PC-9 (cell line): ENCODE measurements around the gene ARID5B. TPM values are rescaled to one million over a fixed set of nuclear protein-coding genes. Genes with fewer than 3 reads are reported as not detected.

Source experiments
- BruUV-seq: library from RNA; stranded (reverse); fragments of 400-500 nt; replicated peaks from 2 replicates; lab custom pipeline; 2021; lab: Mats Ljungman, UMichigan
- CTCF ChIA-PET: fragments of 300-600 bp; sonication (Branson Sonifier 250); formaldehyde crosslinking; loops from one replicate; lab custom pipeline; 2022; ENCODE audit warnings: antibody characterized with exemption; lab: Charles Lee
- POLR2A ChIA-PET: fragments of 300-600 bp; sonication (Branson Sonifier 250); formaldehyde crosslinking; loops from one replicate; lab custom pipeline; 2022; ENCODE audit warnings: antibody characterized with exemption; ENCODE audit not compliant: unreplicated experiment; lab: Charles Lee
- DNase-seq, 2 experiments: peaks; one replicate each; pipeline versions ENCODE4 v3.0.0 to v3.0.0-alpha.2; 2015 to 2022; ENCODE audit warnings: mixed read lengths in 1 of 2
- H2AFZ ChIP-seq: fragments of 200-600 bp; sonication (generic); 2 replicates; pipeline ENCODE4 v1.8.1; 2017; ENCODE audit warnings: antibody characterized with exemption
- H3F3A ChIP-seq: fragments of 200-600 bp; sonication (generic); 2 replicates; pipeline ENCODE4 v1.8.1; 2017; ENCODE audit warnings: antibody characterized with exemption, mild to moderate bottlenecking, low read depth; ENCODE audit not compliant: insufficient read depth
- H3K27ac ChIP-seq: fragments of 200-600 bp; sonication (generic); 2 replicates; pipeline ENCODE4 v1.6.1; 2016; ENCODE audit warnings: mixed run types
- H3K27me3 ChIP-seq: fragments of 200-600 bp; sonication (generic); 2 replicates; pipeline ENCODE4 v1.6.1; 2016; ENCODE audit warnings: low read depth, mixed run types; ENCODE audit not compliant: insufficient read depth
- H3K36me3 ChIP-seq: fragments of 200-600 bp; sonication (generic); 2 replicates; pipeline ENCODE4 v1.6.1; 2016; ENCODE audit warnings: low read depth, mixed run types
- H3K4me1 ChIP-seq: fragments of 200-600 bp; sonication (generic); replicated peaks from 2 replicates; pipeline ENCODE4 v1.6.1; 2016; ENCODE audit warnings: mixed run types; ENCODE audit not compliant: insufficient read depth
- H3K4me2 ChIP-seq: fragments of 200-600 bp; sonication (generic); 2 replicates; pipeline ENCODE4 v1.6.1; 2017; ENCODE audit warnings: mixed run types
- H3K4me3 ChIP-seq: fragments of 200-600 bp; sonication (generic); 2 replicates; pipeline ENCODE4 v1.6.1; 2016; ENCODE audit warnings: mixed run types
- H3K79me2 ChIP-seq: fragments of 200-600 bp; sonication (generic); 2 replicates; pipeline ENCODE4 v1.6.1; 2017; ENCODE audit warnings: low read depth, mixed run types
- H3K9me2 ChIP-seq: fragments of 200-600 bp; sonication (generic); 2 replicates; pipeline ENCODE4 v1.8.1; 2017; ENCODE audit warnings: mild to moderate bottlenecking; ENCODE audit not compliant: insufficient read depth
- H3K9me3 ChIP-seq: fragments of 200-600 bp; sonication (generic); 2 replicates; pipeline ENCODE4 v1.8.1; 2016; ENCODE audit warnings: low read depth; ENCODE audit not compliant: insufficient read depth
- H4K20me1 ChIP-seq: fragments of 200-600 bp; sonication (generic); 2 replicates; pipeline ENCODE4 v1.8.1; 2017; ENCODE audit not compliant: insufficient read depth
- CTCF ChIP-seq: fragments of 200-600 bp; sonication (generic); conservative IDR thresholded peaks from 2 replicates; pipeline ENCODE4 v1.6.1; 2017; ENCODE audit warnings: mixed run types, antibody characterized with exemption, mild to moderate bottlenecking, moderate library complexity
- EZH2 ChIP-seq: fragments of 200-600 bp; sonication (generic); IDR thresholded peaks from 2 replicates; pipeline ENCODE4 v1.8.0; 2017; ENCODE audit warnings: antibody characterized with exemption, low read depth
- intact Hi-C: fragments of 100-400 bp; cut with micrococcal nuclease; formaldehyde crosslinking; loops from one replicate; pipeline ENCODE4 v1.10.0; 2022; ENCODE audit not compliant: unreplicated experiment
- total RNA-seq: library from RNA; stranded (reverse); gene quantifications from 2 replicates; pipeline ENCODE4 v1.2.3, GENCODE V29; 2021

The ARID5B gene
- total RNA-seq, 1 experiment from 2014 or later, result 7.4 TPM

GRCh38 chr10:61902445-61903220 is 1.1 kb downstream of the ARID5B start:
- Histone ChIP-seq H3K9me3 (no peaks in the 10 kb centered on the region), H3K27me3 (no peaks in the 10 kb centered on the region), H3K36me3 (peaks cover 3% of the 10 kb centered on the region; the same call in 1 of the 2 replicates), H3K9me2 (no peaks in the 10 kb centered on the region), H3K4me2 (peak overlapping the region; percentile 91), H3K79me2 (peaks cover 30% of the 10 kb centered on the region), H3K4me1 (peaks cover 38% of the 10 kb centered on the region), H3F3A (peaks cover 56% of the 10 kb centered on the region), H4K20me1 (no peaks in the 10 kb centered on the region), H3K27ac (0 out of 2 replicates have a peak overlapping the region, but pooled peaks have one; percentile 5), H3K4me3 (peak overlapping the region; percentile 76), H2AFZ (peak overlapping the region; percentile 96)
- POLR2A ChIA-PET, result interaction anchor here (0.6 to 0.7 kb wide), 3 partner anchors 35 to 141 kb away, joined by 3 to 4 read pairs (median 3); no protein-coding TSS in a partner anchor
- CTCF ChIA-PET, result interaction anchor here (0.6 to 1.3 kb wide), 7 partner anchors 67 to 1299 kb away, joined by 3 to 6 read pairs (median 5); no protein-coding TSS in a partner anchor
- TF ChIP-seq CTCF, result peak; percentile 55; the same call in 1 of the 2 replicates
- no peak for TF ChIP-seq EZH2
- DNase-seq, result peak; percentile 52 to 57
- BruUV-seq, result no TSS peak
- intact Hi-C loops, result loop anchor here (1.0 to 10.0 kb wide), 11 partner anchors 41 to 1182 kb away; no protein-coding TSS in a partner anchor

GRCh38 chr10:61903221-61903927 is 1.9 kb downstream of the ARID5B start:
- Histone ChIP-seq H3K27ac (peak overlapping the region; percentile 43), H2AFZ (peak overlapping the region; percentile 96), H3K9me2 (no peaks in the 10 kb centered on the region), H3K36me3 (peaks cover 8% of the 10 kb centered on the region; the same call in 1 of the 2 replicates), H3K27me3 (no peaks in the 10 kb centered on the region), H4K20me1 (no peaks in the 10 kb centered on the region), H3K4me2 (peak overlapping the region; percentile 91), H3K4me3 (peak overlapping the region; percentile 76), H3K4me1 (peaks cover 31% of the 10 kb centered on the region), H3K79me2 (peaks cover 30% of the 10 kb centered on the region), H3F3A (peaks cover 56% of the 10 kb centered on the region), H3K9me3 (no peaks in the 10 kb centered on the region)
- POLR2A ChIA-PET, result interaction anchor here (0.5 to 0.8 kb wide), 6 partner anchors 35 to 191 kb away, joined by 3 to 14 read pairs (median 3); no protein-coding TSS in a partner anchor
- DNase-seq, result peak; percentile 42 to 51
- intact Hi-C loops, result loop anchor here (1.0 to 10.0 kb wide), 8 partner anchors 78 to 1181 kb away; no protein-coding TSS in a partner anchor
- no peak for TF ChIP-seq EZH2
- TF ChIP-seq CTCF, result no peak
- BruUV-seq, result no TSS peak
- CTCF ChIA-PET, result interaction anchor here (0.6 to 1.3 kb wide), 4 partner anchors 10 to 505 kb away, joined by 4 to 14 read pairs (median 6); no protein-coding TSS in a partner anchor

GRCh38 chr10:61903928-61904344 is 2.4 kb downstream of the ARID5B start:
- peak overlapping the region; percentile 43 for H3K27ac ChIP-seq
- no peaks in the 10 kb centered on the region for H3K9me2 ChIP-seq
- H3K36me3 ChIP-seq, result peaks cover 8% of the 10 kb centered on the region; the same call in 1 of the 2 replicates
- no peaks in the 10 kb centered on the region for H3K9me3 ChIP-seq
- H3K4me1 ChIP-seq, result peaks cover 26% of the 10 kb centered on the region
- no peaks in the 10 kb centered on the region for H3K27me3 ChIP-seq
- POLR2A ChIA-PET, result interaction anchor here (0.5 to 0.8 kb wide), 5 partner anchors 34 to 190 kb away, joined by 3 to 14 read pairs (median 3); no protein-coding TSS in a partner anchor
- DNase-seq, result peak in 1 of 2 experiments; percentile 58
- H3K79me2 ChIP-seq, result peaks cover 30% of the 10 kb centered on the region
- H2AFZ ChIP-seq, result peak overlapping the region; percentile 96
- CTCF ChIA-PET, result interaction anchor here (0.7 to 1.3 kb wide), 3 partner anchors 11 to 506 kb away, joined by 5 to 14 read pairs (median 6); no protein-coding TSS in a partner anchor
- TF ChIP-seq CTCF, result no peak
- no peak for TF ChIP-seq EZH2
- peaks cover 51% of the 10 kb centered on the region for H3F3A ChIP-seq
- intact Hi-C loops, result loop anchor here (1.0 to 10.0 kb wide), 8 partner anchors 77 to 1181 kb away; no protein-coding TSS in a partner anchor
- no peaks in the 10 kb centered on the region for H4K20me1 ChIP-seq
- H3K4me3 ChIP-seq, result peak overlapping the region; percentile 76
- H3K4me2 ChIP-seq, result peak overlapping the region; percentile 91
- BruUV-seq, result no TSS peak
